GM18858 (cell line): ENCODE measurements around the gene DDX54.

Experiments used
- ATAC-seq: cut with Tn5 transposase; IDR thresholded peaks from one replicate; pipeline ENCODE4 v1.9.1; 2021; ENCODE audit not compliant: unreplicated experiment

Gene DDX54

DNA sequence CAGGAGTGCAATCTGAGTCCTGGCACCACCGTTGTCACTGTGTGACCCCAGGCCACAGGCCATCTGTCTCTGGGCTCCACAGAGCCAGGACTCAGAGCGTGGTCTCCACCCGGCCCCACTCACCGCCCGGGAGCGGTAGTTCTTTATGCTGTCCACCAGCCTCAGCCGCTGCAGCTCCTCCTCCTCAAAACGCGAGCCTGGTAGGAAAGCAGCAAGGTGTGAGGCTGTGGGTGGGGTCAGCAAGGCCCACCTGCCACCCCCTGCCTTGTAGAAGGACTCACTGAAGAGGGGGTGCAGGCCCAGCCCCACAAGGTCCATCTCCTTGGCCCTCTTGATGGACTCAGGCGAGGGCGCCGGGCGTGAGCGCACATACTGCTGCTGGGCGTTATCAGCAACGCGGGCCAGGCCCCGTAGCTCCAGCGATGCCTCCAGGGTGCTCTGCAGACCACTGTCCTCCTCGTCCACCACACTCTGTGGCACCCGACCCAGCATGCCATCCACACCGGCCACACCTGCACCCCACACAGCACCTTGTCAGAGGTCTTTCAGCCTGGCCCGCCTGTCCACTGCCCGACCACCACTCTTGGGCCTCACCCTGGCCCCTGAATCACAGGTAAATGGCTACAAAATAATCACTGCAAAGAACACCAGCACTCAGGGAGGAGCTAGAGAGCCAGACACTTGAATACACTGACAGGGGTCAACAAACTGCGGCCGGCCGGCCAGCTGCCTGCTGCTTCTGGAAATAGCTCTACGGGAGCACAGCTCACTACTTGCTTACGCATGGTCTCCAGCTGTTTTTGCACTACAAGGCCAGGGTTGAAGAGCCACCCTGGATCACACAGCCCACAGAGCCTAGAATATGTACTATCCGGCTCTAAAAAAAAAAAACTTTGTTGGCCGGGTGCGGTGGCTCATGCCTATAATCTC is 19.5 kb downstream of the DDX54 start:
- no peak for ATAC-seq

DNA sequence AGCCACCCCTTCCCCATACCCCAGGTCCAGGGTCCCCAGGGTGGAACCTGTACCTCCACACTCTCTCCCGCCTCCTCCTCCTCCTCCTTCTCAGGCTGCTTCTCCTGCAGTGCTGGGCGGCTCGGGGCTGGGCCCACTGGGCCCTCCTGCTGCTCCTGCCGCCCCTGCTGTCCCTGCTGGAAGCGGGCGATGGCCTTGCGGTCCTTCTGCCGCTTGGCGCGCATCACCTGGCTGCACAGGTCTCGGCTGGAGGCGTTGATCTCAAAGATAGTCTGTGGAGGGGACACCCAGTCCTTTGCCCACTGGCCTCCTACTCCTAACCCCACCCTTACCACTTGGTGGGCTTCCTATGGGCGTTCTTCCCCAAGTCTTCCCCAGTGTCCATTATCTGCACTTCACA is 21.3 kb downstream of the DDX54 start:
- no peak for ATAC-seq

DNA sequence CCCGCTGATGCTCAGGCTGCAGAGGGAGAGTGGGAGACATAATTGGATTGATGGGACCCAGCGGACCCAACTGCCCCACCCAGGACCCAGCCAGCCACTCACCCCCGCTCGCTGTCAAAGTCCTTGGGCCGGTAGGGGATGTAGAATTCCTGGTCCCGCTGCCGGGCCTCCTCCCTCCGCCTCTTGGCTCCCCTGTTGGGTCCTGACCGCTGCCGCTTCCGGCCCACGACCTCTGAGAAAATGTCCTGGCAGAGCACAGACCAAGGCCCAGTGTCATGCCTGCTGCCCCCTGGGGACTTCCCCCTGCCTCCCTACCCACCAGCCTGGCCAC is 22.3 kb downstream of the DDX54 start:
- ATAC-seq = no peak

DNA sequence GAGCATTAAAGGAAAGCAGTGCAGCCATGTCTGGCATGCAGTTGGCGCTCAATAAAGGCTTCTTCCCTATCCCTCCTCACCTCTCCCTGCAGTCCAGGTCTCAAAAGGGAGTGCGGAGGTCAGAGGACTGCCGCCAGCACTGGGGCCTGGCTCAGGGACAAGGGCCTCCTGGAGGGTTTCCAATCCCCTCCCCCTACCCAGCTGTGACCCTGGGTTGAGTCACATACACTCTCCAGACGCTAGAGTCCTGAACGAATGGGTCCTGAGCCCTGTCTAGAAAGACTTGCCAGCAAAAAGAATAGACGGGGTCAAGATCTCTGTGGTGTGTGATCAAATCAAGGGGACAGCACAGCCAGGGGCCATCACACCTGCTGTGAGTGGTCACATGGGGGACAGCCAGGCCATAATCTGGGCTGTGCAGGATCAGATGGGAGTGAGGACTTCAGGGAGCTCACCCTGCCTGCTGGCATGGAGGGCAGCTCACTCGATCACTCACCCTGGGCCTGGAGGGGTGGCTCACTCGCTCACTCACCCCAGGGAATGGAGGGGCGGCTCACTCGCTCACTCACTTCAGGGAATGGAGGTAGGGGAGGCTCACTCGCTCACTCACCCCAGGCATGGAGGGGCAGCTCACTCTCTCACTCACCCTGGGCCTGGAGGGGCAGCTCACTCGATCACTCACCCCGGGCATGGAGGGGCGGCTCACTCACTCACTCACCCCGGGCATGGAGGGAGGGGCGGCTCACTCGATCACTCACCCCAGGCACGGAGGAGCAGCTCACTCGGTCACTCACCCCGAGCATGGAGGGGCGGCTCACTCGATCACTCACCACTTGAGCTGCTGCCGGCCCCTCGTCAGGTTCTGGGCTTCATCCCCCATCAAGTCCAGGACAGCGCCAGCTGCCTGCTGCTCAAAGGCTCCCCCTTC is 22.9 kb downstream of the DDX54 start:
- no peak for ATAC-seq

DNA sequence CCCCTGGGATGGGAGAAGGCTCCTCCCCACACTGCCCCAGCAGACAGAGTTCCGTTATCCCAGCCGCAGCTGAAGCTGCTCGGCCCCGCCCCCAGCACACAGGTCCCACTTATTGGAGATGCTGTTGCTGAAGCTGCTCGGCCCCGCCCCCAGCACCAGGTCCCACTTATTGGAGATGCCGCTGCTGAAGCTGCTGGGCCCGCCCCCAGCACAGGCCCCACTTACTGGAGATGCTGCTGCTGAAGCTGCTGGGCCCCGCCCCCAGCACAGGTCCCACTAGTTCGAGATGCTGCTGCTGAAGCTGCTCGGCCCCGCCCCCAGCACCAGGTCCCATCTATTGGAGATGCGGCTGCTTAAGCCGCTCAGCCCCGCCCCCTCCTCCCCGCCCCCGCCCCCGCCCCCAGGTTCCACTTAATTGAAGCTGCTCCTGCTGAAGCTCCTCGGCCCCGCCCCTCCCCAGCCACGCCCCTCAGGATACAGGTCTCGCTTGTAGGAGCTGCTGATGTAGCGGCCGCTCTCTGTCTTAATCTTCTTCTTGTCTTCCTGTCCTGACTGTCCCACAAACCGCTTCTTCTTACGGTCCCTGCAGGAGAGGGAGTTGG is 23.8 kb downstream of the DDX54 start:
- ATAC-seq = no peak

DNA sequence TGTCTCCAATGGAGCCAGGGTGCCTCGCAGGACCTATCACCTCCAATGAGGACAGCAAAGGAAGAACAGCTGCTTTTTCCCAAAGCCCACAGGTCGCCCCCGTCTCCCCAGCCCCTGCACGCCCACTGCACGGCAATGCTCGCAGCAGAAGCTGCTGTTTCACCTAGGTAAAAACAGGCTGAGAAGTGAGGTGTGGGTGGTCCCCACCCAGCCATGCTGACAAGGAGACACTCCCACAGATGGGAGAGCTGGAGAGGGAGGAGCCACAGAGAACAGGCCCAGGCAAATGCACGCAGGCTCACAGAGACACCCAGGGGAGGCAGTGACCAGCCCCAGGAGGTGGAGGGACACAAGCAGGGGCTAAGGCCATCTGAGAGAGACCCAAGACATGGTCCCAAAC is 25.3 kb downstream of the DDX54 start:
- ATAC-seq = no peak

DNA sequence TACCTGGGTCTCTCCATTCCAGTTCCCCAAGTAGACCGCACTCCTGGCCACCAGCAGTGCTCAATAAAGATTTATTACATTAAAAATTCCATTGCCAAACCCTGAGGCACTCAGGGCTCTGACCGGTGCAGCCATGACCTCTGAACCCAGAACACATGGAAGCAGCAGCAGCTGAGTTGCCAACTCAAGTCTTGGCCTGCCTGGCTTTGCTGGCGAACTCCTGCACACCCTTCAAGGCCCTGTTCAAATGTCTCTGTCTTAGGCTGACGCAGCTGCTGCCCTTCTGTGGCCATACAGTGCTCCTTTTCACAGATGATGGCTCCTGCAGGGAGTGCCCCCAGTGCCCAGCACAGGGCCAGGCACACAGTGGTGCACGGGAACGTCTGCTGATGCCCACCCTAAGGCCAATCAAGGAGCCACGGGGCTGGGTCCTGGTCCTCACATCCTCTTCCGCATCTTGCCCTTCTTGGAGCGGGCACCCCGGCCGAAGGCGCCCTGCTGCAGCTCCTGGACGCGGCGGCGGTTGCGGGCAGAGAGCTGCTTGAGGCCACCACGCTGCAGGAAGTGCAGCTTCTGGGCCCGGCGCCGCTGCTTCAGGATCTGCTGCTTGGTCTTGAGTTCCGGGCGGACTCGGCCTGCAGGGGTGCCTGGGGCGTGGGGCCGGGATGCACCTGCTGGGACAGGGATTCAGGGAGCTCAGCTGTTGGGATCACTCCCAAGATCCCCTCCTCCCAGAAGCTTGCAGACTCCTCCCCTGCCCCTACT is 26.7 kb downstream of the DDX54 start:
- no peak for ATAC-seq

DNA sequence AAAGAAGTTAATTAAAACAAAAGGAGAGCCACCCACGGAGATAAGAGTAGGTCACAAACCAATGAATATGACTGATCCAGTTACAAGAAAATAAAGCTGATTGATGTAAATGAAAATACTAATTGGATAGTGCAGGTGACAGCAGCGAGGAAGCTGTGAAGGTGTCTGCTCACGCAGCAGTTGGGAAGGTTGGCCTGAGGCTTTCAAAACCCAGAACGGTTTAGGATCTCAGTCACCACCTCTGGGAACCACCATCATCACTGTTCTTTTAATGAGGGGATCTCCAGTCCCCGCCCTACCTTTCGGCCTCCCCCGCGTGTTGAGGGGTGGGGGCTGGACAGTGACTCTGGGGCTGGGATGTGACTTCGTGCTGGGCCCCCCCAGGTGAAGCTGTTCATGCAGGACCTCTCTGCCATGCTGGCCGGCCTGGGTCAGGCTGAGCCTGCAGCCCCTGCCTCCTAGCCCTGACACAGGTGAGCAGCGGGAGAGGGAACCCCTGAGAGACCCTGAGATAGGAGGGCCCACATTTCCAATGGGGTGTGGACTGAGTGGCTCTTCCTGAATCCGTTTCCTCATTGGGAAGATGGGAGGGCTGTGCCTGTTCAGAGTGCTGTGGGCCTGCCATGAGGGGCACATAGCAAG is 27.9 kb downstream of the DDX54 start:
- no peak for ATAC-seq

DNA sequence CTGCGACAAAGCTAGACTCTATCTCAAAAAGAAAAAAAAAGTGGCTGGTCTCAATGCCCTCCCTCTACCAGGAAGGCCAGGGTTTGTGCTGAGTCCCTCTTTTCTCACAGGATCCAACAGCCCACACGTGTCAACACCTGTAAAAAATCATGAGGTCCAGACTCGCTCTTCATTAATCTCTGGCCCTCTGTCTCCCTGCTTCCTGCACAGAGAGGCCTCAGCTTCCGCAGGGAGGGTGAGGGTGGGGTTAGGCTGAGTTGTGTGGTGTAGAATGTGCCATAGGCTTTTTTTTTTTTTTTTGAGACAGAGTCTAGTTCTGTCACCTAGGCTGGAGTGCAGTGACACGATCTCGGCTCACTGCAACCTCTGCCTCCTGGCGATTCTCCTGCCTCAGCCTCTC is 29.6 kb downstream of the DDX54 start:
- no peak for ATAC-seq

DNA sequence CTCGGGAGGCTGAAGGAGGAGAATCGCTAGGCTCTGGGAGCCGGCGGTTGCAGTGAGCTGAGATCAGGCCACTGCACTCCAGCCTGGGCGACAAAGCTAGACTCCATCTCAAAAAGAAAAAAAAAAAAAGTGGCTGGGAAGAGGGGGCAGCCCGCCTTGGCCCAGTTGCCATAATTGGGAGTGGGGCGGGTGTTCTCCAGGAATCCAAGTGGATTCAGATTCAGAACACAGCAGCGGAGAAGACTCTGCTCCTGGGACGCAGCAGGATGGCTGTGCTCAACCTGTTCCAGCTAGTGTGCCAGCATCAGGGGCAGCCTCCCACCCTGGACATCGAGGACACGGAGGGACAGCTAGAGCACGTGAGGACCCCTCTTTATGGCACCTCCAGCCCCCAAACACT is 30.2 kb downstream of the DDX54 start:
- ATAC-seq = no peak

DNA sequence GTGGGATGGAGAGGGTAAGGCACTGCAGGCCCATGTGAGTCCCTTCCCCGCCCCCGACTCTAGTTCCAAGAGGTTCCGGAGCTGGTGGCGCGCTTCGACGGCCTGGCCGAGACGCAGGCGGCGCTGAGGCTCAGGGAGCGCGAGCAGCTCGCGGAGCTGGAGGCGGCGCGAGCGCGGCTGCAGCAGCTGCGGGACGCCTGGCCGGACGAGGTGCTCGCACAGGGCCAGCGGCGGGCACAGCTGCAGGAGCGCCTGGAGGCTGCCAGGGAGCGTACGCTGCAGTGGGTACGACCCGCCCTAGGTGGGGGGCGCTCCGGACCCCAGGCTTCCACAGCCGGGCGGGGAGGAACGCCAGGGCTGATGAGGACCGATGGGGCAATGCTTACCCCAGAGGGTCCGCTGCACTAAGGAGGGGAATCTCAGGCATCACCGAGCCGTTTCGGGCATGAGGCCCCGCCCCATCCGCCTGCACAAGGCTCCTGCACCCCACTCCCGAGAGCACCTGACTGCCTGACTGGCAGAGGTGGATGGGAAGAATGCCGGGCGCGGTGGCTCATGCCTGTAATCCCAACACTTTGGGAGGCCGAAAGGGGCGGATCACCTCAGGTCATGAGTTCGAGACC is 30.8 kb downstream of the DDX54 start:
- no peak for ATAC-seq

DNA sequence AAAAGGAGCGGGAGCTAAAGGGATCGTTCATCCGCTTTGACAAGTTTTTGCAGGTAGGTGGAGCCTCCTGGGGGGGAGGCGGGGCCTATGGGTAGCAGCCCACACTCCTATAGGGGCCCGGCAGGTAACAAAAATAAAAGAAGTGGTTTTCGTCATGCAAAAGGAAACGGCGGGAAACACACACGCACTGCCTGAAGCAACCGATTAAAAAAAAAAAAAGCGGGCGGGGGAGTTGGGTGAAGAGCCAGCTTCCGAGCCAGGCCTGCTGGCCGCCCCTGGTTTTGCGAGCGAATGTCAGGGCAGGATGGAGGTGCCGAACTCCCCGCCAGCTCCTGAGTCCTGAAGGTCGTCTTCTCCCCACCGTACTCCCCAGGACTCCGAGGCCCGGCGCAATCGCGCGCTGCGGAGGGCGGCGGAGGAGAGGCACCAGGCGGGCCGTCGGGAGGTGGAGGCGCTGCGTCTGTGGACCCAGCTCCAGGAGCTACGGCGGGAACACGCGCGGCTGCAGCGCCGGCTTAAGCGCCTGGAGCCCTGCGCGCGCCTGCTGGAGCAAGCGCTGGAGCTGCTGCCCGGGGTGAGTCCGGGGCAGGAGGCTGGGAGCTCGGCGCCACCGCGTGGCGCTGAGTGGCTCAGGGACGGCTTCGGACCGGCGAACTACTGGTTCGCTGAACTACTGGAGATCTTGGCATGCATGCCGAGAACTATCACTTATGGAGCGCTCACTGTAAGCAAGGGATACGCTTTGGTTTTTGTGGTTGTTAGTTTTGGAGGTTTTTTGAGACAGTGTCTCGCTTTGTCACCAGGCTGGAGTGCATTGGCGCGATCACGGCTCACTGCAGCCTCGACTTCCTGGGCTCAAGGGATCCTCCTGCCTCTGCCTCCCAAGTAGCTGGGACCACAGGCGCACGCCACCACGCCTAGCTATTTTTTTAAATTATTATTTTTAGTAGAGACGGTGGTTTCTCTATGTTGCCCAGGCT is 32.2 kb downstream of the DDX54 start:
- ATAC-seq = no peak

DNA sequence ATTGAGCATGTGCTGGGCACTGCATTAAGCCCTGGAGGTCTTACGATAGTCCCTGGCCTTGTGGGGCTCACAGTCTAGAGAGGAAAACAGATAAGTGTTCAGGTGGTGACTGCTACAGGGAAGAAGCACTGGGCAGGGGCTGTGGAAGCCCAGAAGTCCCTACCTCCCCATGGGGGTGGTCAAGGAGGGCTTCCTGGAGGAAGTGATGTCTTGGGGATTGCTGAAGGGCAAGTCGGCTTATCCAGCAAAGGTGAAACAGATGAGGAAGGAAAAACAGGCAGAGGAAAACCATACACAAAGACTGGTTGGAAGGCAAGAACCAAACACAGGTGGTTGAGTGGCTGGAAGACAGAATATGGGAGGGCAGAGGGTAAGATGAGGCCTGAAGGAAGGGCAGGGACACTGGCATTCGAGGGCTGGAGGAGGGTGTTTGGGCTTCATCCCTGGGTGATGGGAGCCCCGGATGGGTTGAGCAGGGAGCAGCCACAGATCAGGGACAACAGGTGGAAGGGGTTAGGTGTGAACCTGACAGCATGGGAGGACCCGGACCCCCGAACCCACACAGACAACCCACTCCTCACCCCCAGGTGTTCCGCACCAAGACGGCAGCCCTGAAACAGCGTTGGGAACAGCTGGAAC is 33.0 kb downstream of the DDX54 start:
- no peak for ATAC-seq

DNA sequence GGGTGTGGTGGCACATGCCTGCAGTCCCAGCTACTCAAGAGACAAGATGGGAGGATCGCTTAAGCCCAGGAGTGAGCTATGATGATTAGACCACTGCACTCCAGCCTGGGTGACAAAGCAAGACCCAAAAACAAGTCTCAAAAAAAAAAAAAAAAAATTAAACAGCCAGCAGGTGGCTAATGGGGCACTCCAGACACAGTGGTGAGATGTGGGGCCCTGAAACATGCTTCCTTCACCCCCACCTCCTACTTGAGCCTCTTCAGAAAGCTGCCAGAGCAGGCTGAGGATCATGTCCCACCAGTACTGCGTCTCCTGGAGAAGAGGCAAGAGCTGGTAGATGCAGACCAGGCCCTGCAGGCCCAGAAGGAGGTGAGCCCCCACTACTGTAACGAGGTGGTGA is 33.6 kb downstream of the DDX54 start:
- no peak for ATAC-seq

DNA sequence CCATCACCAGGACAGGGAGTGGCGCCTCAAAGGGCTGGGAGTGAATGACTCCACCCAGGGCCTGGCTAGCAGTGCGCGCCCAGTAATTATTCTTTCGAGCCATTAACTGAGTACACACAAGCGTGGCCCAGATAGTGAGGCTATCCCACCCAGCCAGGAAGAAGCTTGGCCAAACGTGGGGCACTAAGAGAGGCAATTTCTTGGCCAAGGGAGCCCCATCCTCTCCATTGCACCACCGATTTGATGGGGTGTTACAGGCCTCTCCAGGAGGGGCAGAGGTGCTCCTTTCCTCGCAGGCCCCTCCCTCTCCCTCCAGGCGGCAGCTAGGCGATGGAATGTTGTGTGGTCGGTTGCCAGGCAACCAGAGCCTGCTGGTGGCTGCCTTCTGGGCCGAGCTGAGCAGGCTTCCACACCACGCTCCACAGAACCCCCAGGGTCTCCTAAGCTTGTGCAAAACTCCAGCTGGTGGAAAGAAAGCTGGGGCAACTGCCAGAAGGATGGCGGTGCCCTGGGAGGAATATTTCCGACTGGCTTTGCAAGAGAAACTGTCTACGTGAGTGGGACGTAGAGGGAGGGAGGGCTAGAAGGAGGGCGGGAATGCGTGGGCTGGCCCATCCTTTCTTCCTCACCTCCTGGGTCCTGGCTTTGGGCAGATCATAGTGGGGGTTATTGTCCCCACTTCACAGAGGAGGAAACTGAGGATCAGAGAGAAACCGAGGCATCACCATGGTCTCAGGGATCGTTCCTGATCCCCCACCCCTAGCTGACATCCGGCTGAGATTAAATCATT is 35.7 kb downstream of the DDX54 start, which contains the start of gene CFAP73:
Gene CFAP73 (plus strand): TSS at position 364 of the 790 bp plus-strand sequence. CDS start 134 bp downstream, at position 498.
- no peak for ATAC-seq

DNA sequence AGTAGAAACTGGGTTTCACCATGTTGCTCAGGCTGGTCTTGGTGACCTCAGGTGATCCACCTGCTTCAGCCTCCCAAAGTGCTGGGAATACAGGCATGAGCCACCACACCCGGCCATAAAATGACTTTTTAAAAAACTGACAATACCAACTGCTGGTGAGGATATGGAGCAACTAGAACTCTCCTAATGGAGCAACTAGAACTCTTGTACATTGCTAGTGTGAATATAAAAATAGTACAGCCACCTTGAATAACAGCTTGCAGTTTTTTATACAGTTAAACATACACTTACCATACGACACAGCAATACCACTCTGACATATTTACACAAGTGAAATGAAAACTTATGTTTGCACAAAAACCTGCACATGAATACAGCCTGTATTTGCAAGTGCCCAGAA is 38.3 kb downstream of the DDX54 start:
- no peak for ATAC-seq
